NCI-H82 treated with DMSO at 0.1 percent for 48 hours (cell line): ENCODE data around the gene PDCL2.

Experiments used
- DNase-seq: peaks from one replicate; lab custom pipeline; 2025; ENCODE audit not compliant: unreplicated experiment; lab: John Stamatoyannopoulos, UW

PDCL2 gene

GRCh38 chr4:55540271-55540670 is 51.8 kb downstream of the PDCL2 start:
- DNase-seq: no peak

GRCh38 chr4:55539658-55540057 is 52.4 kb downstream of the PDCL2 start:
- no peak for DNase-seq

GRCh38 chr4:55538531-55538930 is 53.5 kb downstream of the PDCL2 start:
- no peak for DNase-seq

GRCh38 chr4:55534306-55534705 is 57.7 kb downstream of the PDCL2 start:
- DNase-seq: no peak

GRCh38 chr4:55530691-55531090 is 61.4 kb downstream of the PDCL2 start:
- no peak for DNase-seq

GRCh38 chr4:55530167-55530566 is 61.9 kb downstream of the PDCL2 start:
- no peak for DNase-seq

- no peak for DNase-seq
Measured at GRCh38 chr4:55528491-55528890, 63.6 kb downstream of the PDCL2 start.

- no peak for DNase-seq
Measured at GRCh38 chr4:55524844-55525571, 67.0 kb downstream of the PDCL2 start.

- DNase-seq: no peak
Measured at GRCh38 chr4:55518442-55518841, 73.6 kb downstream of the PDCL2 start.

- no peak for DNase-seq
Measured at GRCh38 chr4:55517526-55518229, 74.4 kb downstream of the PDCL2 start.

GRCh38 chr4:55512922-55513571 is 79.0 kb downstream of the PDCL2 start:
- DNase-seq: no peak

GRCh38 chr4:55512077-55512476 is 80.0 kb downstream of the PDCL2 start:
- no peak for DNase-seq

GRCh38 chr4:55510685-55511084 is 81.4 kb downstream of the PDCL2 start:
- DNase-seq: no peak

- DNase-seq: no peak
Measured at GRCh38 chr4:55509266-55509665, 82.8 kb downstream of the PDCL2 start.

GRCh38 chr4:55507612-55508011 is 84.4 kb downstream of the PDCL2 start:
- DNase-seq: no peak
